Hepatocyte (in vitro differentiated cells): Measurements from ENCODE around the gene ATP1B4.

Experiments
- CTCF ChIP-seq: fragments of 200-600 bp; sonication (generic); IDR thresholded peaks from 2 replicates; pipeline ENCODE4 v1.5.1; 2016; ENCODE audit warnings: antibody characterized with exemption, mild to moderate bottlenecking; ENCODE audit not compliant: poor library complexity
- EZH2 ChIP-seq: fragments of 200-600 bp; sonication (generic); IDR thresholded peaks from 2 replicates; pipeline ENCODE4 v1.6.1; 2016; ENCODE audit warnings: antibody characterized with exemption, mild to moderate bottlenecking, borderline replicate concordance
- EZH2phosphoT487 ChIP-seq: fragments of 200-600 bp; sonication (generic); IDR thresholded peaks from one replicate; pipeline ENCODE4 v1.6.1; 2018; ENCODE audit warnings: antibody characterized with exemption, mild to moderate bottlenecking, low read depth, moderate library complexity; ENCODE audit not compliant: unreplicated experiment, severe bottlenecking

- TF ChIP-seq CTCF, result no peak
- TF ChIP-seq EZH2phosphoT487, result no peak
- no peak for TF ChIP-seq EZH2
Observed at GRCh38 chrX:120367402-120368109, 5.7 kb downstream of the ATP1B4 start.
